CD4-positive, alpha-beta T cell treated with Interleukin-6 for 4 hours (primary cell): ENCODE results near the gene MYH2.

Experiments used
- DNase-seq: peaks from one replicate; pipeline ENCODE4 v3.0.0-alpha.2; 2020; ENCODE audit warnings: mixed read lengths

MYH2 gene

GRCh38 chr17:10513299-10514067 is 36.0 kb downstream of the MYH2 start:
- DNase-seq, result no peak

DNA sequence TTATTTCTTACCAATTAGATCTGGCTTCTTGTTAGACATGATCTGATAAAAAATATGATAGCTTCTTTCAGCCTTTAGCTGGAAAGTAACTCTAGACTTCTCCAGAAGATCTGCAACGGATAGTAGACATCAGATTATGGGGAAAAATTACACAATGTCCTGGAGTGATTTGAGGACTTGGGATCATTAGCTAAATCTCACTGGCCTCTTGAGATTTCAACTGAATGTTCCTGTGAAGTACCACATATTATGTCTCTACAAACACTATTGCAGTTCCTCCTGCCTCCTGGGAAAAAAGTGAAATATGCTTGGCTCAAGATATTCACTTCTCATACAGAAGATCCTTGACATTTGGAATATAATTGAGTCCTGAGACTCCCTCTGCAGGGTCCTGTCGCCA is 36.6 kb downstream of the MYH2 start:
- no peak for DNase-seq

DNA sequence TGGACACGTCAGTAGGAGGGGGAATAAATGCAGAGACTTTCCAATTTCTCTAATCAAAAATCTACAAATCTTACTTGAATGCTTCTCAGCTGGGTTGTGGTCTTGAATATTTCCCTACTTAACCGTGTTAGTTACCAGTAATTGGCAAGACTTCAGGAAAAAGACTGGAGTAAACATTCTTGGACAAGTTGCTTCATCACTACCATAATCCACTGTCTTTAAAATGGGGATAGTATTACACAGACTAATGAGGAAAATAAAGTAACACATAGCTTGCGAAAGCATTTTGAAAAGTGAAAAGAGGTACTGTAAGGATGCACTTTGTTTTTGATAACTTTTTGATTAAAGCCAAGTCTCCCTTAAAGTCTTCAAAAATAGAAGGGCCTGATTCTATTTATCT is 49.5 kb downstream of the MYH2 start:
- no peak for DNase-seq

GRCh38 chr17:10492004-10492403 is 57.5 kb downstream of the MYH2 start:
- no peak for DNase-seq

GRCh38 chr17:10482252-10482651 is 67.2 kb downstream of the MYH2 start:
- no peak for DNase-seq

- no peak for DNase-seq
Observed at GRCh38 chr17:10477701-10478100, 71.8 kb downstream of the MYH2 start.

DNA sequence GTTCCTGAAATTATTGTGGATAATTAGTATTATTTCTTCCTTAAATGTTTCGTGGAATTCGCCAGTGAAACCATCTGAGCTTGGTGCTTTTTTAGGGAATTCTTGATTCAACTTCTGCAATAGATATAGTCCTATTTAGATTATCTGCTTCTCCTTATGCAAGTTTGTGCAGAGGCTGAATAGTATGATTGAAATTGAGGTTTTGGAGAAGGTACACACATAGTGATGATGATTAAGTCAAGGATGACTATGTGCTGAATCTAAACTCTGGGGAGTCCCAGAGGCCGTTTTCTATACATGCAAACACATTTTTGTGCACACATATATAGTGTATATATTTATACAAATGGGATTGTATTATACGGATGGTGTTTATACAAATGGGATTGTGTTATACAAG is 74.9 kb downstream of the MYH2 start:
- no peak for DNase-seq

DNA sequence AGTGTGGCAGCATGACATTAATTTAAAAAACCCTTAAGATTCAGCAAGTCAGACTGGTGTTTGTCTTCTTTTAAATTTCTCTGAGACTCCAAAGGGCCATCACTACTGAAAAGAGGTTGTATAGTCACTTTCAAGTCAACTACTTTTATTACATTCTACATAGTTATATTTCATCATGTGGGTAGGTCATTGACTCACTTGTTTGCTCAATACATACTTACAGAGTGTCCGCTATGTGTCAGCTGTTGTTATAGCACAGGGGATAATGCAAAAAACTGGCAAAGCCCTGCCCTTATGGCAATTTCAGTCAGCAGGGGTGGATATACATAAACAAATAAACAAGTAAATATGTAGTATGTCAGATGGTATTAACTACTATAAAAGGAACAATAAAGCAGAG is 77.6 kb downstream of the MYH2 start:
- DNase-seq, result no peak
